NOMO-1 treated with dmso at 0.1 percent for 144 hours (cell line): ENCODE measurements around the gene ZNF362.

ENCODE experiments used
- DNase-seq: peaks from one replicate; lab custom pipeline; 2025; ENCODE audit not compliant: unreplicated experiment; lab: John Stamatoyannopoulos, UW

The ZNF362 gene

DNA sequence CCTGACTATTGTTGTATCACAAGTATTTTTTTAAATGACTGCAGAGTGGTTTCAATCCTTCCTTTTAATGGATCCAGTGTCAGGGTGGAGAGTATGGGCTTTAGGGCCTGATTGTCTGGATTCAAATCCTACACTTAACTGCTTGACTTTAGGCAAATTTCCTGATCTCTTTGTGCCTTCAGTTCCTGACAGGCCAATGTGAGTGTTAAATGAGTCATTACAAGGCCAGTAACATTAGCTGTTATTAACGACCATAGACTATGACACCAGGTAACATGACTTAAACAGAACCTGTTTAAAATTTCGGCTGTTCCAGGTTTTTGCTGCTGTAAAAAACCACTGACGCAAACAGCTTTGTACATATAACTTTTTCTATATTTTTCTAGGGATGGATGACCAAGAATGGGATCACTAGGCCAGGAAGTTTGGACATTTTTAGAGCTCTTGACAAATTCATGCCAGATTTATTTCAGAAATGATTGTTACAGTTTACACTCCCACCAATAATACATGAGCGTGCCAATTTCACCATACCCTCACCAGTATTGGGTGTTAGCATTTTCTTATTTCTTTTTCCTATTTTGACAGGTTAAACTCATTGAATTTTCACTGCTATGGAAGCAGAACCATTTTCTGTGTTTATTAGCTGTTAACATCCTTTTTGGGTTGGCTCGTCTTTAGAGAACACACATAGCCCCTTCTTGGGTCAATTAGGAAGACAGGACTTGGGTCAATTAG lies 11.3 kb downstream of the ZNF362 start:
- no peak for DNase-seq

DNA sequence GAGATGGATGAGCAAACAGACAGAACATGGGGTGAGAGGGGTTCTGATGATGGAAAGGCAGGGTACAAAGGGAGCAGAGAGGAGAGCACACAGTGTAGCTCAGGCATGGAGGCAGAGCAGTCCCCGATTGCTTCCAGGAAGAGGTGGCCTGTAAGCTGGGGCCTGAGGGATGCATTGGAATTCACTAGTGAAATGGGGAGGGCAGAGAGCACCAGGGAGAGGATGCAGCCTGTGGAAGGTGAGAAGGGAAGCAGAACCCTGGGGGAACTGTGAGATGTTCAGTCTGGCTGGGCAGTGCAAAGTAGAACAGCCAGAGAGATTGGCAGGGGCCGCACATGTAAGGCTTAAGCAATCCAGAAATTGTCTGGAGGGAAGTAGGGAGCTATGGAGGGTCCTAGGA lies 12.2 kb downstream of the ZNF362 start:
- no peak for DNase-seq

GRCh38 chr1:33268927-33269610 lies 12.8 kb downstream of the ZNF362 start:
- DNase-seq, result no peak

- DNase-seq, result no peak
These were observed 13.3 kb downstream of the ZNF362 start for GRCh38 chr1:33269621-33270020.

GRCh38 chr1:33270379-33270778 lies 14.1 kb downstream of the ZNF362 start:
- DNase-seq, result no peak

DNA sequence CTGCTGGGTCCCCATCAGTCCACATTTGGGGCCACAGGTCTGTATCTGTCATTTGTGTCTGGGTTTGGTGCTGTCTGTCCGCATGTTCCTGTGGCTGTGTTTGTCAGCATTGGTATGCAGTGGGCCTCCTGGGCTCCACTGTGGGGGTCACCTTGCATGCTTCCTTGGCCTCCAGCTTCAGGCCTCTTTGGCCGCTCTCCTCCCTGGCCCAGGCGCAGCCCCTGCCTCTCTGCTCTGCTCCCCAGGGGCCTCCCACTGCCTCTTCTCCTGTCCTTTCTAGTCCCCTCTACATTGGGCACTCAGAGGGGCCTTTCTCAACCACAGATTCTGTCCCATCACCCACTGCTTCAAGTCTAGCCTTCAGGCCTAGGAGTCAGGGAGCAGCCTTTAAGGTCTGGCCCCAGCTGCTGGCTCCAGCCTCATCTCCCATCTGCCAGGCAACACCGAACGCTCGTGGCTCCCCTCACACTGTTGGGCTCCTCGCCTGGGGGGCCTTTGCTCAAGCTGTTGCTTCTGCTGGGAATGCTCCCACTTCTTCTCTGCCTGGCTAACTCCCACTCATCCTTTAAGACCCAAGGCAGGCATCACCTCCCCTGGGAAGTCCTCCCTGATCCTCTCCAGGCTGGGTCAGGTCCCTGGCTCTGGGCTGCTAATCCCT lies 14.6 kb downstream of the ZNF362 start:
- DNase-seq, result no peak

GRCh38 chr1:33271666-33272505 lies 15.6 kb downstream of the ZNF362 start:
- no peak for DNase-seq

GRCh38 chr1:33272509-33272908 lies 16.2 kb downstream of the ZNF362 start:
- DNase-seq, result no peak

GRCh38 chr1:33272930-33273329 lies 16.6 kb downstream of the ZNF362 start:
- no peak for DNase-seq

GRCh38 chr1:33273406-33273805 lies 17.1 kb downstream of the ZNF362 start:
- no peak for DNase-seq

DNA sequence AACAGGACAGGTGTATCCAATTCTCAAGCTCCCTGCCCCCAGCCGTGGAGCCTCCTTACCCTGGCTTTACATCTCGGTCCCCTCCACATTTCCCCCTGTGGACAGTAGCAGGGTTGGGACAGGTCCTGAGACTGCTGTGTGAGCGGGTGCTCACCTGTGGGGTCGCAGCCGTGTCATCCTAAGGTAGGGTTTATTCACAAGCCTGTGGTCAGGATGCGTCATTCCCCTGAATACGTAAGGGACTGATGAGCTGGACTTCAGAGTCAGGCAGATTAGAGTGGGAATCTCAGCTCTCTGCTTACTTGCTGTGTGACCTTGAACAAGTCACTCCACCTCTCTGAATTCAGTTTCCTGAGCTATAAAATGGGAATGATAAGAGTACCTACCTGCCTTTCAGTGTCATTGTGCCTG lies 17.7 kb downstream of the ZNF362 start:
- DNase-seq, result no peak

DNA sequence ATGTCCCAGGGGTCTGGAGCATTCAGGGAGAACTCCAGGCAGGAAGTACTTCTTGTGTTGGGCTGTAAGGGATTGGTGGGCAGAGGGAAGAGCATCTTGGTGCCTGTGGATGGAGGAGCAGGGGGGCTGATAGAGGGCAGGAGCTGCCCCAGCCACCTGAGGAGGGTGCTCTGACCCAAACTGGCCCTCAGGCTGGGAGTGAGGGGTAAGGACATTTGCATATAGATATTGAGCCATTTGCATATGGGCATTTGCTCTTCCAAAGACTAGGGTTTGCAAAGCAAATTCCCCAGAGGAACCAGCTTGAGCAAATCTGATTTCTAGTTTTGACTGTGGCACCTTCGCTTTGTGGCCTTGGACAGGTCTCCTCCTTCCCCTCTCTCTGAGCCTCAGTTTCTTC lies 18.2 kb downstream of the ZNF362 start:
- DNase-seq, result no peak

DNA sequence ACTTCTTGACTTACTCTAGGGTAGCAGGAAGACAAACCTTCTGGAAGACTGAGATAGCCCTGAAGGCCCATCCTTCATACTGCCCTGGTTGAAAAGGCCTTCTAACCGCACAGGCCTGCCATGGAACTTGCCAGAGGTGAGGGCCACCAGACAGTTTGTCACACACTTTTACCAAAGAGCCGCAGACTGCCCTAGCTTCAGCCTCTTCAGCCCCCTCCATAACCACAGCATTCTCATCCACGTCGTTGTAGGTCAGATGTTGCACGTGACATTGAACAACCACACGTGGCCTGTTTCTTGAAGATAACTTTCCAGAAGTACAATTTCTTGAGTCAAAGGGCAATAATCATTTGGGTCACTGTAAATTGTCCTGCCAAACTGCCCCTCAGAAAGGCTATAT lies 18.9 kb downstream of the ZNF362 start:
- DNase-seq, result no peak

GRCh38 chr1:33275706-33276572 lies 19.6 kb downstream of the ZNF362 start:
- no peak for DNase-seq

DNA sequence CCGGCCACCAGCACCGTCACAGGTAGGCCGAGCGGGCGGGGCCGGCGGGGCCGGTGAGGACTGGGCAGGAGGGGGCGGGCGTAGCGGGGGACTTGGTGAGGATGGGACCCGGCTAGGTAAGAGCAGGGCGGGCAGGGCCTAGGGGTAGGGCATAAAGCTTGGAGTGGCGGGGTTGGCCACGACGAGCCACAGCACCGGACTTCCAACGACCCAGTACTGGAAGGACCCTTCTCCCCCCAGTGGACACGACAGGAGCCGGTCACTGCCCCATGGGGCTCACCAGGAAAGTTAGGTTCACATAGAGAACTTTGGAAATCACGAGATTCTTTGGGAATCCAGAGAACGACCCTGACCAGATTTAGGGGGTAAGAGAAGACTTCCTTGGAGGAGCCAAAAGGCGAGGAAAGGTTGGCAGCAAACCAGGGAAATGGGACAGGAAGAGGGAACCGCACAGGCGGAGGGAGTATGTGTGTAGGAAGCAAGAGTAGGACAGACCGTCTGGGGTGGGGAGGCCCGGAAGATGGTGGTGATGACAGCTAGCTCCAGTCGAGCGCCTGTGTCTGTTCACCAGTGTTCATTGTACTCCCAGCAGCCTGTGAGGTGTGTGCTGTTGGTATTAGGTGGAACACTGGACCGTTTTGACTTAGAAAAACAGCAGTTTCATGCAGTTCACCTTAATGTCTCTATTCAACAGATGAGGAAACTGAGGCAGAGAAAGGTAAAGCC lies 20.4 kb downstream of the ZNF362 start:
- DNase-seq, result no peak

GRCh38 chr1:33277488-33278084 lies 21.3 kb downstream of the ZNF362 start:
- no peak for DNase-seq

- DNase-seq, result no peak
These were observed 23.9 kb downstream of the ZNF362 start for GRCh38 chr1:33280091-33280661.

- DNase-seq, result no peak
These were observed 25.4 kb downstream of the ZNF362 start for GRCh38 chr1:33281554-33282303.
